Adipocyte (in vitro differentiated cells): ENCODE data around the gene SGTA.

ENCODE experiments used
- DNase-seq: peaks from one replicate; pipeline ENCODE4 v3.0.0-alpha.2; 2015; ENCODE audit warnings: low read depth
- H3K27me3 ChIP-seq: replicated peaks from 2 replicates; pipeline ENCODE4 v1.7.0; 2013; ENCODE audit warnings: mild to moderate bottlenecking, low read length, moderate library complexity; ENCODE audit not compliant: control insufficient read depth, insufficient read depth
- H3K36me3 ChIP-seq: 2 replicates; pipeline ENCODE4 v1.7.0; 2013; ENCODE audit warnings: low read length, mild to moderate bottlenecking, moderate library complexity; ENCODE audit not compliant: control insufficient read depth, insufficient read depth, severe bottlenecking
- H3K4me1 ChIP-seq: 2 replicates; pipeline ENCODE4 v1.7.0; 2013; ENCODE audit warnings: mild to moderate bottlenecking, low read length, moderate library complexity; ENCODE audit not compliant: control insufficient read depth, insufficient read depth
- H3K4me3 ChIP-seq: 2 replicates; pipeline ENCODE4 v1.7.0; 2013; ENCODE audit warnings: mild to moderate bottlenecking, low read length, moderate library complexity
- H3K9ac ChIP-seq: 2 replicates; pipeline ENCODE4 v1.7.0; 2013; ENCODE audit warnings: mild to moderate bottlenecking, low read length, moderate library complexity
- H3K9me3 ChIP-seq: 2 replicates; pipeline ENCODE4 v1.7.0; 2013; ENCODE audit warnings: mild to moderate bottlenecking, low read length, moderate library complexity; ENCODE audit not compliant: control insufficient read depth

SGTA gene

DNA sequence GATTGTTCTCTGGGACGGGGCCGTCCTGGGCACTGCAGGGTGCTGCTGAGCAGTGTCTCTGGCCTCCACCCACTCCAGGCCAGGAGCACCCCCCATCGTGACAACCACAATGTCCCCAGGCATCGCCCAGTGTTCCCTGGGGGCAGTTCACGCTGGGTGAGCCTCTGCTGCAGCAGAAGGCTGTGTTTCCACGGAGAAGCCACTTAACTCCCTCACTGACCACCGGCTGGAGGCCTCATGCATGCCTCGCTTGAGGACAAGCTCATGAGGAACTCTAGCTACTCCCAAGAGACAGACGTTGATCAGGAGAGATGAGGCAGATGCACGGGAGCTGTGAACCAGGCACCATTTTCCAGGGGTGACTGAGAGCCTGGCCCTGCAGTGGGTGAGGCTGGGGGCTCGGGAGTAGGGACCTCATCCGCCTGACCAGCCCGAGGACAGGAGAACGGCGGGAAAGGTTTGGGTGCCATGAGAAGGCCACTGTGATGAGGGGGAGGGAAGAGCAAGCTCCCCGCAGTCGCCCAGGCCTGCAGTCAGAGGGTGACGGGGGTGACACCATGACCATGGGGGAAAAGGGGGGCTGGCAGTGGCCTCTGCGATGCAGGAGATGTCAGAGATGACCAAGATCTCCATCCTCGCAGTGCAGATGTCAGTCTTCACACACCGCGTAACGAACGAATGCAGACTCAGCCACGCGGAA, 48.3 kb downstream of the SGTA start:
- Histone ChIP-seq H3K4me1 (peaks cover 19% of the 10 kb centered on the region), H3K9ac (no peak overlapping the region), H3K4me3 (no peak overlapping the region), H3K27me3 (no peaks in the 10 kb centered on the region), H3K36me3 (peaks cover 20% of the 10 kb centered on the region), H3K9me3 (no peaks in the 10 kb centered on the region)
- DNase-seq, result no peak

DNA sequence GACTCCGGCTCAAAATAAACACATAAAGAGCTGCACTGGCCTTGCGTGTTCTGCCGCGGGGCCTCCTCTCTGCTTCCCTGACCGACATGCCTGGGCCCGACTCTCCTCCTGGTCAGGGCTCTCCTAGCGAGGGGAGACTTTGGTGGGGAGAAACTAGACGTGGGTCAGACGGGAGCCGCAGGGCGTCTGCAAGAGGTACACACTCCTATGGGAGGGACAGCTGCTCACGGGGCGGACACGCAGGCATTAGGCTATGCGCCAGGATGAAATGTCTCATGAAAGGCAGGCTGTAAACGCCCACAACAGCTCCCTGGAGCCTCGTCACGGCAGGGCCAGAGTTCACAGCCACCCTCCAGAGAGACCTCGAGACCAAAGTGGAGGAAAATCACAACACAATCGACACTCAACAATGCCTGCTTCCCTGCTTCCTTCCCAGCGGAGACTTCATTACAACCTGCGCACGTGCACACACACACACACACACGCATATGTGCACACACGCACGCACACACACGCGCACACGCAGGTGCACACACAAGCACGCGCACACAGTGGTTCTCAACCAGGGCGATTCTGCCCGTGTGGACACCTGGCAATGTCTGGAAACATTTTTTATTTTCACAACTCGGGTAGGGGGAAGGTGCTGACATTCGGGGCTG, 49.0 kb downstream of the SGTA start:
- H3K9ac ChIP-seq, result no peak overlapping the region
- no peaks in the 10 kb centered on the region for H3K9me3 ChIP-seq
- no peak for DNase-seq
- peaks cover 15% of the 10 kb centered on the region for H3K4me1 ChIP-seq
- H3K4me3 ChIP-seq, result no peak overlapping the region
- H3K36me3 ChIP-seq, result peaks cover 20% of the 10 kb centered on the region
- H3K27me3 ChIP-seq, result no peaks in the 10 kb centered on the region

GRCh38 chr19:2732883-2733282, 50.2 kb downstream of the SGTA start:
- Histone ChIP-seq H3K9ac (no peak overlapping the region), H3K9me3 (no peaks in the 10 kb centered on the region), H3K4me3 (no peak overlapping the region), H3K4me1 (peaks cover 10% of the 10 kb centered on the region), H3K36me3 (peaks cover 20% of the 10 kb centered on the region), H3K27me3 (no peaks in the 10 kb centered on the region)
- no peak for DNase-seq

DNA sequence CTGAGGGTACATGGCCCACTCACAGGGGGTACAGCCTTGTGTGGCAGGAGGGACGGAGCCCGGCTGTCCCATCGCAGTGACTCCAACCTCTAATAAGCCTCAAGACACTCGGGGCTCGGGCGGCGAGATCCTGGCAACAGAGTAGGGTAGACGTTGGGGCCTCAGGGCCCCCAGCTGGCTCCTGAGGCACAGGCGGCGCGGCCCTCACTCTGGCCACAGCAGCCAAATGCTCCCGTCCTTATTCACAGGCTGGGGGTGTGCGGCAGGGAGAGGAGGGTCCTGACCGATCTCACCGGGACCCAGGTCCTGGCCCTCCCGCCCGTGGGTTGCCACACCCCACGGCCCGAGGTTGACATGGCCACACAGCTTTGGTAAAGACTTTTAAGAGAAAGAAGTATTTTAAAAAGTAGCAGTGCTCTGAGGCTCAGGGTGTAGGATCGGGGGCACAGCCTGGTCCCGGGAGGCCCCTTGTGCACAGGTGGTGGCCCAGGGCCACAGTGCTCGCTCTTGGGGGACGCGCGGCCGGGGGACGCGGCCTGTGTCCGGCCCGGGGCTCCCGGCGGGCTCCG, 50.8 kb downstream of the SGTA start:
- Histone ChIP-seq H3K9ac (no peak overlapping the region), H3K27me3 (peaks cover 5% of the 10 kb centered on the region), H3K4me3 (no peak overlapping the region), H3K36me3 (peaks cover 20% of the 10 kb centered on the region), H3K9me3 (no peaks in the 10 kb centered on the region), H3K4me1 (peaks cover 10% of the 10 kb centered on the region)
- no peak for DNase-seq

DNA sequence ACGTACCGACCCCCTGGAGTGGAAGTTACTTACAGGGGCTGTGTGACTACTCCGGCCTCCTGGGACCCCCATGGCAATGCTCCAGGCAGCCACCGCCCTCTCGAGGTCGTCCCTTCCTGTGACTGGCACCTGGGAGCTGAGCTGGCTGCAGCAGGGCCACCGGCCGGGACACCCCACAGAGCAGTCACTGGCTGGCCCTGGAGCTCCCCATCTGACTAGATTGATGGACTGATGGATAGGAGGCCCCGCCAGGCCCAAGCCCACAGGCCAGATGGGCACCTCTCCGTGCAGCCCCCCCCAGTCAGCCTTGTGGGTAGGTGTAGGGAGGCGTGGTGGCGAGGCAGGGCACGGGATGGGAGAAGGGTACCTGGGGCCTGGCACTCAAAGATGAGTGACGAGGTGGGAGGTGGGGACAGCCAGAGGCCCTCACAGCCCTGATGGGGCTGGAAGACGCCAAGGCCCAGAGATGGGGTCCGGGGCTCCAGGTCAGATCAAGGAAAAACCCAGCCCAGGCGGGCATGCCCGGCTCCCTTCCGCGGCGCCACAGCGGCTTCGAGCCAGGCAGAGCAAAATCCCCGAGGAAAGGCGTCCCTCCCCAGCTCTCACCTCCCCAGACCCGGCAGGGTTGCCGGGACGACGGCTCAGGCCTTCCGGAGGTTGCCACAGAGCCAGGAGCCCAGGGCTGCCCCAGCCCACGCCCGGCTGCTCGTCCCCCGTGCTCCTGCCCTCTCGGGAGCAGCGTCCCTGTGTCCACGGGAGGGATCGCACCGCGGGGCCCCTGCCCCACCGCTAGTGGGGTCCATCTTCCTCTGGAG, 51.7 kb downstream of the SGTA start:
- Histone ChIP-seq H3K4me3 (no peak overlapping the region), H3K27me3 (peaks cover 12% of the 10 kb centered on the region), H3K36me3 (peaks cover 14% of the 10 kb centered on the region), H3K9me3 (no peaks in the 10 kb centered on the region), H3K9ac (no peak overlapping the region), H3K4me1 (peaks cover 10% of the 10 kb centered on the region)
- DNase-seq, result no peak

DNA sequence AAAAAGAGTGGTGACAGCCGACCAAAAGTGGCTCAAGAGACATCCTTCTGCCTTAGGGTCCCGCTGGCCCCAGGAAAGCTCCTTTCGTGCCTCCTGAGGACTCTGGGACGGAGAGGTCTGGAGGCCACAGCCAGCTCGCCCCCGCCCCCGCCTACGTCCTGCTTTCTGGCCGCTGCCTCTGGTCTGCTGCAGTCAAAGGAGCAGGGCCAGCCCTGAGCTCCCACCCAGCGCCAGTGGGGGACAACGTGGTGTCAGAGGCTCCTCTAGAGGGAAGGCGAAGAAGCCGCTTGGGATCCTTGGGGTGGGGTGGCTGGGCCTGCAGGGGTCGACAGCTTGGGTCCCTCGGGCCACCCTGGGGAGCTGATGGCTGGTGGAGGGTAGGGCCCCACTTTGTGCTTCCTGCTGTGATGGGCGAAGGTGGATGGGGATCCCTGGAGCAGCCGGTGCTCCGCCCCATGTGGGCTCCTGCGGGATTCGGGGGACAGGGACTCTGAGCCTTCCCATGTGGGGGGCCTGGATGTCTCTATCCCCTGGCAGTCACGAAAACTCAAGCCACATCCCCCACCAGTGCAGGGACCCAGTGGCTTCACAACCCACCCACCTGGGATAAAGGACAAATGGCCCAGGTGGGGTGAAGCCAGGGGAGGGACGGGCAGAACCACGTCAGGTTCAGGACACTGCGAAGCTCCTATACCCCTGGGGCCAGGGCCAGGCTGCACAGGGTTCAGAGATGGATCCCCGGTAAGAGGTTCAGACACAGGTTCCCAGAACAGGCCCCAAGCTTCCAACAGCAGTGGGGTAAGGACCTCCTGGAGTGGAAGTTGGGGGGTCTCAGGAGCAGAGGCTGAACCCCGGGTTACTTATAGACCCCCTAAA, 52.9 kb downstream of the SGTA start:
- no peaks in the 10 kb centered on the region for H3K9me3 ChIP-seq
- no peak for DNase-seq
- peaks cover 3% of the 10 kb centered on the region for H3K36me3 ChIP-seq

DNA sequence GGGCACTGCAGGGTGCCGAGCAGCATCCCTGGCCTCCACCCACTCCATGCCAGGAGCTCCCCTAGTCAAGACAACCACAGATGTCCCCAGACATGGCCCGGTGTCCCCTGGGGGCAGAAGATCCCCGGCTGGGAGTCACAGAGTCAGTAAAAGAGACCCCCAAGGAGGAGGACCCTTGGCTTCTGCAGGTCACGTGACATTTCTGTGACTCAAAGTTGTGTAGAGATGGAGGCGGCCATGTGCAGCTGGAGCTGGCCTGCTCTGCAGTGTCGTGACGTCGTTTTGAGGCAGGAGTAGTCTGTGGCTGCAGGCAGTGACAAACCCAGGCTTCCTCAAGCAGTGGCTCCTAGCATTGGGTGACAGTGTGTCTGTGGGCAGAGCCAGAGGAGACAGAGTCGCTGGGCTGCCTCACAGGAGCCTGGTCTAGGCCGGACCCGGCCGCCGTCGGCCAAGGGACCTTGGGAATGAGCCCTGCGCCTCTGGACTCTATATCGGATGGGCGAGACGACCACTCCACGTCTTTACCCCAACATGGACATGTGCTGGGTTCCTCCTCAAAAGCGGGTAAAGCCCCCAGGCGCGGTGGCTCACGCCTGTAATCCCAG, 54.2 kb downstream of the SGTA start:
- Histone ChIP-seq H3K9me3 (no peaks in the 10 kb centered on the region), H3K9ac (no peak overlapping the region), H3K27me3 (peaks cover 18% of the 10 kb centered on the region), H3K4me1 (peaks cover 2% of the 10 kb centered on the region), H3K36me3 (no peaks in the 10 kb centered on the region), H3K4me3 (no peak overlapping the region)
- DNase-seq, result no peak

More for the DNA sequence above, 52.9 kb downstream of the SGTA start:
- peaks cover 10% of the 10 kb centered on the region for H3K4me1 ChIP-seq
- no peak overlapping the region for H3K9ac ChIP-seq
- no peak overlapping the region for H3K4me3 ChIP-seq
- H3K27me3 ChIP-seq, result peaks cover 18% of the 10 kb centered on the region

- no peaks in the 10 kb centered on the region for H3K36me3 ChIP-seq
- no peak for DNase-seq
- no peak overlapping the region for H3K9ac ChIP-seq
- H3K4me1 ChIP-seq, result peaks cover 14% of the 10 kb centered on the region
- H3K9me3 ChIP-seq, result no peaks in the 10 kb centered on the region
- peaks cover 18% of the 10 kb centered on the region for H3K27me3 ChIP-seq
- H3K4me3 ChIP-seq, result no peak overlapping the region
Observed at GRCh38 chr19:2727640-2727944, 55.5 kb downstream of the SGTA start.

GRCh38 chr19:2726904-2727639, 56.0 kb downstream of the SGTA start:
- Histone ChIP-seq H3K9ac (no peak overlapping the region), H3K36me3 (no peaks in the 10 kb centered on the region)
- DNase-seq, result no peak

More at GRCh38 chr19:2726904-2727639, 56.0 kb downstream of the SGTA start:
- Histone ChIP-seq H3K4me1 (peaks cover 16% of the 10 kb centered on the region), H3K4me3 (no peak overlapping the region), H3K27me3 (peaks cover 18% of the 10 kb centered on the region), H3K9me3 (no peaks in the 10 kb centered on the region)
